PC-3 (cell line): ENCODE measurements around the gene AHDC1. TPM values are rescaled to one million over a fixed set of nuclear protein-coding genes. Genes with fewer than 3 reads are reported as not detected.

Experiments used
- ATAC-seq: fragments of 200-7000 bp; cut with Tn5 transposase; 2 replicates; pipeline ENCODE4 v1.9.1; 2020; ENCODE audit warnings: mild to moderate bottlenecking, moderate library complexity
- BruUV-seq: library from RNA; stranded (reverse); fragments of 400-500 nt; replicated peaks from 2 replicates; lab custom pipeline; 2021; lab: Mats Ljungman, UMichigan
- CTCF ChIA-PET: fragments of 300-600 bp; sonication (Branson Sonifier 250); formaldehyde crosslinking; loops from one replicate; lab custom pipeline; 2022; ENCODE audit warnings: antibody characterized with exemption; lab: Charles Lee
- POLR2A ChIA-PET: fragments of 300-600 bp; sonication (Branson Sonifier 250); formaldehyde crosslinking; loops from one replicate; lab custom pipeline; 2022; ENCODE audit warnings: antibody characterized with exemption; ENCODE audit not compliant: unreplicated experiment; lab: Charles Lee
- DNase-seq: peaks from one replicate; pipeline ENCODE4 v3.0.0-alpha.2; 2015
- H2AFZ ChIP-seq: fragments of 300-600 bp; sonication (generic); 2 replicates; pipeline ENCODE4 v1.6.0; 2016; ENCODE audit warnings: antibody characterized with exemption, low read length
- H3F3A ChIP-seq: fragments of 300-600 bp; sonication (generic); one replicate; pipeline ENCODE4 v1.6.0; 2017; ENCODE audit warnings: antibody characterized with exemption, low read length, control low read depth, mild to moderate bottlenecking; ENCODE audit not compliant: unreplicated experiment
- H3K27ac ChIP-seq: fragments of 300-600 bp; sonication (generic); 2 replicates; pipeline ENCODE4 v1.5.1; 2016; ENCODE audit warnings: mild to moderate bottlenecking, low read length
- H3K27me3 ChIP-seq: fragments of 300-600 bp; sonication (generic); 2 replicates; pipeline ENCODE4 v1.6.1; 2016; ENCODE audit warnings: low read length, mixed read lengths
- H3K36me3 ChIP-seq: fragments of 300-600 bp; sonication (generic); 2 replicates; pipeline ENCODE4 v1.6.1; 2016; ENCODE audit warnings: low read depth, mixed run types, low read length, mixed read lengths
- H3K4me1 ChIP-seq: fragments of 300-600 bp; sonication (generic); 2 replicates; pipeline ENCODE4 v1.5.1; 2016; ENCODE audit warnings: low read length; ENCODE audit not compliant: insufficient read depth
- H3K4me2 ChIP-seq: fragments of 300-600 bp; sonication (generic); 2 replicates; pipeline ENCODE4 v1.6.0; 2016; ENCODE audit warnings: low read length
- H3K4me3 ChIP-seq: fragments of 300-600 bp; sonication (generic); 2 replicates; pipeline ENCODE4 v1.5.1; 2016; ENCODE audit warnings: mild to moderate bottlenecking, low read length, mixed read lengths
- H3K79me2 ChIP-seq: fragments of 300-600 bp; sonication (generic); 2 replicates; pipeline ENCODE4 v1.6.1; 2017; ENCODE audit warnings: low read length, mixed read lengths
- H3K9ac ChIP-seq: fragments of 300-600 bp; sonication (generic); 2 replicates; pipeline ENCODE4 v1.6.0; 2016; ENCODE audit warnings: mild to moderate bottlenecking, low read length
- H3K9me2 ChIP-seq: fragments of 300-600 bp; sonication (generic); replicated peaks from 2 replicates; pipeline ENCODE4 v1.6.1; 2016; ENCODE audit warnings: mixed run types, low read length, mixed read lengths
- H3K9me3 ChIP-seq: fragments of 300-600 bp; sonication (generic); 2 replicates; pipeline ENCODE4 v1.6.1; 2016; ENCODE audit warnings: low read length, mixed read lengths
- H4K20me1 ChIP-seq: fragments of 300-600 bp; sonication (generic); 2 replicates; pipeline ENCODE4 v1.6.1; 2016; ENCODE audit warnings: low read length, mixed read lengths
- EZH2 ChIP-seq: fragments of 300-600 bp; sonication (generic); IDR thresholded peaks from one replicate; pipeline ENCODE4 v1.6.1; 2017; ENCODE audit warnings: antibody characterized with exemption, mild to moderate bottlenecking, low read length; ENCODE audit not compliant: unreplicated experiment
- EZH2phosphoT487 ChIP-seq: fragments of 300-600 bp; sonication (generic); IDR thresholded peaks from 2 replicates; pipeline ENCODE4 v1.6.1; 2018; ENCODE audit warnings: mild to moderate bottlenecking, antibody characterized with exemption, low read length, borderline replicate concordance
- intact Hi-C: fragments of 100-400 bp; cut with micrococcal nuclease; formaldehyde crosslinking; loops from 2 replicates; pipeline ENCODE4 v1.9.0; 2023
- total RNA-seq: library from RNA; depleted of rRNA; stranded (reverse); fragments of >200 nt; gene quantifications from 2 replicates; pipeline ENCODE4 v1.2.3, GENCODE V29; 2014
- TF ChIP-seq, protein P1 (sequence below): fragments of 300-600 bp; sonication (generic); conservative IDR thresholded peaks from 2 replicates; pipeline ENCODE4 v1.5.1; 2017; ENCODE audit warnings: antibody characterized with exemption, low read depth, mild to moderate bottlenecking, low read length

Gene AHDC1
- total RNA-seq, 1 experiment from 2014 or later: 15.2 TPM

DNA sequence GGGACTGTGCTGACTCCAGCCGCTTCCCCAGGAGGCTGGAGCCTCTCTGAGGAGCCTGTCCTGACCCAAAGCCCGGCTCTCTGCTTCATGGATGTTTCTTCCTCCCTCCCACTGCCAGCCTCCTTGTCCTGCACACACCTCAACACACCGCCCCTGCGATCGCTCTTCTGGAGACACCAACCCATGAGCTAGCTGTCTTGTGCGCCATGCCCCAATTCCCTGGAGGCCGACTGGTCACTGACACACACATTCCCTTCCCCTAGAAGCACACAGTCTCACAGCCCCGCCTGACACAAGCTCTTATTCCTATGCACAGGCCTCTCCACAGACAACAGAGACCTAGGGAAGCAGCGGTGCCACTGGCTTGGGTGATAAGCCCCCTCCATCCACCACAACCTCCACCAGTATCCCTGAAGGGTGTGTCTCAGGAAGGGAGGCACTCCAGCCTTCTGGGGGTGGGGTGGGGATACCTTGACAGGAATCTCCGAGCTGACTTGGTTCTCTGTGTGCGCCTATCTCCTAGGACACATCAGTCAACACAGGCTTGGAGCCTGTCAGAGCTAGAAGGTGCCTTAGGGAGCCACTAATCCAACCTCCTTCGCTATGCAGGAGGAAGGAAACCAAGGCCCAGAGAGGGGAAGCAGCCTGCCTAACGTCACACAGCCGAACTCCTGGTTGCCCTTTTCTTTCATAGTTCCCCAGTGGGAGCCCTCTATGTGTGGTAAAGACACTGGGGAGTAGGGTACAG lies 31.1 kb downstream of the AHDC1 start:
- no peak overlapping the region for H3K9ac ChIP-seq
- H3K4me1 ChIP-seq: peaks cover 26% of the 10 kb centered on the region
- H3K36me3 ChIP-seq: no peaks in the 10 kb centered on the region; the same call in 1 of the 2 replicates
- no peak for DNase-seq
- H3K79me2 ChIP-seq: peaks cover 76% of the 10 kb centered on the region
- H4K20me1 ChIP-seq: no peaks in the 10 kb centered on the region
- TF ChIP-seq, protein P1, sequence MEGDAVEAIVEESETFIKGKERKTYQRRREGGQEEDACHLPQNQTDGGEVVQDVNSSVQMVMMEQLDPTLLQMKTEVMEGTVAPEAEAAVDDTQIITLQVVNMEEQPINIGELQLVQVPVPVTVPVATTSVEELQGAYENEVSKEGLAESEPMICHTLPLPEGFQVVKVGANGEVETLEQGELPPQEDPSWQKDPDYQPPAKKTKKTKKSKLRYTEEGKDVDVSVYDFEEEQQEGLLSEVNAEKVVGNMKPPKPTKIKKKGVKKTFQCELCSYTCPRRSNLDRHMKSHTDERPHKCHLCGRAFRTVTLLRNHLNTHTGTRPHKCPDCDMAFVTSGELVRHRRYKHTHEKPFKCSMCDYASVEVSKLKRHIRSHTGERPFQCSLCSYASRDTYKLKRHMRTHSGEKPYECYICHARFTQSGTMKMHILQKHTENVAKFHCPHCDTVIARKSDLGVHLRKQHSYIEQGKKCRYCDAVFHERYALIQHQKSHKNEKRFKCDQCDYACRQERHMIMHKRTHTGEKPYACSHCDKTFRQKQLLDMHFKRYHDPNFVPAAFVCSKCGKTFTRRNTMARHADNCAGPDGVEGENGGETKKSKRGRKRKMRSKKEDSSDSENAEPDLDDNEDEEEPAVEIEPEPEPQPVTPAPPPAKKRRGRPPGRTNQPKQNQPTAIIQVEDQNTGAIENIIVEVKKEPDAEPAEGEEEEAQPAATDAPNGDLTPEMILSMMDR: no peak
- no peak for TF ChIP-seq EZH2phosphoT487
- no peak for TF ChIP-seq EZH2
- peaks cover 9% of the 10 kb centered on the region for H3F3A ChIP-seq
- intact Hi-C loops: no loop called here
- no peak overlapping the region for H3K4me2 ChIP-seq
- ATAC-seq: no peak
- no peaks in the 10 kb centered on the region for H3K9me3 ChIP-seq
- no TSS peak for BruUV-seq
- no peaks in the 10 kb centered on the region for H3K9me2 ChIP-seq
- no peaks in the 10 kb centered on the region for H3K27me3 ChIP-seq
- H3K4me3 ChIP-seq: no peak overlapping the region
- ChIA-PET POLR2A (no interaction called here), CTCF (no interaction called here)
- no peak overlapping the region for H3K27ac ChIP-seq
- no peak overlapping the region for H2AFZ ChIP-seq

DNA sequence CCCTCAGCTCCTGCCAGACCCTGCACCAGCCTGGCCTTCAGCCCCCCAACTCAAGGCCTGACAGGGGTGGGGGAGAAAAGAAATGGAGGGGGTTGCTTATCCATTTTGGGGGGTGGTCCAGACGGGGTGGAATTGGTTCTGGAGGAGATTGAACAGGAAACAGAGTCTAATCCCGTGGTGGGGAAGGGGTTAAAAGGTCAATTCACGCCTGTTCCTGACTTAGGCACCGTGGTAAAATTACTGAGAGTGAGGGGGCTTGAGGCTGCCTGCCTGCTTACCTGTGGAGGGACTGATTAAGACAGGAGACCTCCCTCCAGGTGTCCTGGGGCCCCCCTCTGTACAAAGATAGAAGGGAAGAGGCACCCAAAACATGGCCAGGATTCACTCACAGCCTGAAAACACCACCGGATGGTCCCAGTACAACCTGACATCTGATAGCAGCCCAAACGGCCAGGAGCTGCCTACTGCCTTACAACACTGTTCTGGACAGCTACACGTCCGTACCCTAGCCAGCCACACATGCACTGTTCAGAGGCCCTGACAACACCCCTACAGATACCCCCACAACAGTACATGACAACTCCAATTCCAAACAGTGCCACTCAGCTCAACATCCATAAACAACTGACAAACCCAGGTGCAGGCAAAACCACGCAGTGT lies 31.8 kb downstream of the AHDC1 start:
- Histone ChIP-seq H3K9ac (no peak overlapping the region), H3K9me3 (no peaks in the 10 kb centered on the region), H3K4me2 (no peak overlapping the region), H3F3A (peaks cover 9% of the 10 kb centered on the region), H4K20me1 (no peaks in the 10 kb centered on the region), H3K27ac (no peak overlapping the region), H2AFZ (no peak overlapping the region), H3K4me1 (peaks cover 32% of the 10 kb centered on the region), H3K36me3 (no peaks in the 10 kb centered on the region; the same call in 1 of the 2 replicates), H3K9me2 (no peaks in the 10 kb centered on the region), H3K27me3 (no peaks in the 10 kb centered on the region), H3K4me3 (no peak overlapping the region), H3K79me2 (peaks cover 82% of the 10 kb centered on the region)
- ATAC-seq (no peak), DNase-seq (no peak)
- TF ChIP-seq EZH2 (no peak), EZH2phosphoT487 (no peak)
- ChIA-PET POLR2A (no interaction called here), CTCF (no interaction called here)
- BruUV-seq: no TSS peak
- intact Hi-C loops: no loop called here

DNA sequence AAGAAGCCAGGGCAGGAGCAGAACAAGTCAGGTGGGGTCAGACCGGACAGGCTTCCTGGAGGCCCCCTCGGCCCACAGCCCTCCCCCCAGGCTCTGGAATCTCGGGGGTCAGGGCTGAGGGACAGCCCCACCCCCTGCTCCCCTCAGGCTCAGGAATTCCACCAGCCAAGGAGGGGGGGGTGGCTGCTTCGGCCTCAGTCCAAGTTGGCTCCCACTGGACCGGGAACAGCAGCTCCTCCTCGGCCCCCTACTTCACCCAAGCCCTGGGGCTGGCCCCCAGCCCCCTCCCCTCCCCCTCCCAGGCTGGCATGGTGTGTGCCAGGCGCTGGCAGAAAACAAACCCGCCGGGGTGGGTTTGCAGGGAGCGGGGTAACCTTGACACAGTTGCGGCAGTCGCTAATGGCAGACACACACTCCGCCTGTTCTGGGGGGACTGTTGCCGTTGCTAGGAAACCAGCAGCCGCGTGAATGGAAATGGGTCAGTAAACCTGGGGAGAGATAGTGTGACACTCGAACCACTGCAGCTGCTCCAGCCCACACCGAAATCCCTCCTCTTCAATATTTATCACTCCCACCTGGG lies 32.4 kb downstream of the AHDC1 start:
- no peak for TF ChIP-seq EZH2
- no peak for TF ChIP-seq EZH2phosphoT487
- TF ChIP-seq, protein P1: no peak
- CTCF ChIA-PET: no interaction called here
- Histone ChIP-seq H3K79me2 (peaks cover 82% of the 10 kb centered on the region), H3K4me2 (no peak overlapping the region), H3K9ac (no peak overlapping the region), H3K9me2 (no peaks in the 10 kb centered on the region), H3K4me1 (peaks cover 32% of the 10 kb centered on the region), H3K36me3 (no peaks in the 10 kb centered on the region; the same call in 1 of the 2 replicates), H2AFZ (no peak overlapping the region), H4K20me1 (no peaks in the 10 kb centered on the region), H3K4me3 (no peak overlapping the region), H3K9me3 (no peaks in the 10 kb centered on the region), H3K27ac (no peak overlapping the region), H3F3A (peaks cover 9% of the 10 kb centered on the region), H3K27me3 (no peaks in the 10 kb centered on the region)
- DNase-seq (no peak), ATAC-seq (no peak)
- no TSS peak for BruUV-seq
- intact Hi-C loops: no loop called here
- POLR2A ChIA-PET: interaction anchor here (0.6 kb wide), 2 partner anchors 12 to 206 kb away, joined by 3 read pairs; no protein-coding TSS in a partner anchor
